AG09319 (cell line): ENCODE measurements around the gene NSG1.

Source experiments
- DNase-seq: peaks from one replicate; pipeline ENCODE4 v3.0.0-alpha.2; 2010; ENCODE audit warnings: low read depth; ENCODE audit errors: extremely low read depth
- TF ChIP-seq, protein P1 (sequence below): IDR thresholded peaks from 2 replicates; pipeline ENCODE4 v1.5.1; 2011; ENCODE audit warnings: low read depth, mild to moderate bottlenecking, inconsistent platforms, low read length, moderate library complexity

The NSG1 gene

GRCh38 chr4:4407299-4408131 is 20.6 kb downstream of the NSG1 start:
- TF ChIP-seq, protein P1, sequence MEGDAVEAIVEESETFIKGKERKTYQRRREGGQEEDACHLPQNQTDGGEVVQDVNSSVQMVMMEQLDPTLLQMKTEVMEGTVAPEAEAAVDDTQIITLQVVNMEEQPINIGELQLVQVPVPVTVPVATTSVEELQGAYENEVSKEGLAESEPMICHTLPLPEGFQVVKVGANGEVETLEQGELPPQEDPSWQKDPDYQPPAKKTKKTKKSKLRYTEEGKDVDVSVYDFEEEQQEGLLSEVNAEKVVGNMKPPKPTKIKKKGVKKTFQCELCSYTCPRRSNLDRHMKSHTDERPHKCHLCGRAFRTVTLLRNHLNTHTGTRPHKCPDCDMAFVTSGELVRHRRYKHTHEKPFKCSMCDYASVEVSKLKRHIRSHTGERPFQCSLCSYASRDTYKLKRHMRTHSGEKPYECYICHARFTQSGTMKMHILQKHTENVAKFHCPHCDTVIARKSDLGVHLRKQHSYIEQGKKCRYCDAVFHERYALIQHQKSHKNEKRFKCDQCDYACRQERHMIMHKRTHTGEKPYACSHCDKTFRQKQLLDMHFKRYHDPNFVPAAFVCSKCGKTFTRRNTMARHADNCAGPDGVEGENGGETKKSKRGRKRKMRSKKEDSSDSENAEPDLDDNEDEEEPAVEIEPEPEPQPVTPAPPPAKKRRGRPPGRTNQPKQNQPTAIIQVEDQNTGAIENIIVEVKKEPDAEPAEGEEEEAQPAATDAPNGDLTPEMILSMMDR, result no peak
- no peak for DNase-seq

- no peak for DNase-seq
- TF ChIP-seq, protein P1, result no peak
These were observed 21.2 kb downstream of the NSG1 start for GRCh38 chr4:4408132-4408523.

GRCh38 chr4:4408576-4409335 is 21.9 kb downstream of the NSG1 start:
- DNase-seq, result no peak
- TF ChIP-seq, protein P1, result no peak

DNA sequence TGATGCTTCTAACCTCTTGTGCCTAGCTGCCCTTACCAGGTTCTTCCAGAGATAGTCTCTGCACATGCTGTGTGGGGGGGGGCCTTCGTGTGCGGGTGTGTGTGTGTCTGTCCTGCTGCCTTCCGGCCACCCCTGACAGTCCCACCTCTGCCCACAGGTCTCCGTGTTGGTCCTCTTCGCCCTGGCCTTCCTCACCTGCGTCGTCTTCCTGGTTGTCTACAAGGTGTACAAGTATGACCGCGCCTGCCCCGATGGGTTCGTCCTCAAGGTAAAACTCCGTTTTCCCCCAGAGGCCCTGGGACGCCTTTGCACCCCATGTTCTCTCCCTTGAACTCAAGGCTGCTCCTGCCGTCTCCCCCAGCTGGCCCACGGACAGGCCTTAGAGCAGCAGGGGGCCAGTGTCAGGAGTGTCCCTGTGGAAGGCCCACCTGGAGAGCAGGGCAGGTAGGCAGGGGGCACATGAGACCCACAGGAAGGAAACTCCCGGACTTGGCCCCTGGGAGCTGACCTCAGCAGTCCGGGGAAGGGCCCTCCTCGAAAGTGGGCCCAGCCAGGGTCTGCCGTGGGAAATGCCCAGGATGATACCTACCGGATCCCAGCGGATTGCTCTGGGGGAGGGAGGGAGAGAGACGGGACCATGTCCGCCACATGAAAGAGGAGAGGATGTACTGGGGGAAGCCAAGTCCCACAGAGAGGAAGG is 22.7 kb downstream of the NSG1 start:
- TF ChIP-seq, protein P1, result no peak
- DNase-seq, result no peak

- DNase-seq, result no peak
- TF ChIP-seq, protein P1, result no peak
These were observed 23.4 kb downstream of the NSG1 start for GRCh38 chr4:4410271-4410670.

GRCh38 chr4:4411906-4412305 is 25.0 kb downstream of the NSG1 start:
- DNase-seq, result no peak
- TF ChIP-seq, protein P1, result no peak
